ENCODE results near the gene SLC22A9. TPM values are rescaled to one million over a fixed set of nuclear protein-coding genes. Genes with fewer than 3 reads are reported as not detected.

The SLC22A9 gene
- polyA plus RNA-seq, 1 donor from 2014 or later = not detected

- H3K27ac ChIP-seq (ENCODE audit: low read length) = no peak overlapping the region
Observed at GRCh38 chr11:63448646-63449045, 79.1 kb downstream of the SLC22A9 start.

GRCh38 chr11:63459586-63459985, 90.0 kb downstream of the SLC22A9 start:
- Histone ChIP-seq H3K9me3 (ENCODE audit: low read length) (no peaks in the 10 kb centered on the region), H3K4me2 (ENCODE audit: low read length) (no peak overlapping the region), H3F3A (ENCODE audit: insufficient read depth, low read length, poor library complexity, severe bottlenecking) (no peaks in the 10 kb centered on the region)

More at GRCh38 chr11:63448646-63449045, 79.1 kb downstream of the SLC22A9 start:
- H3K9me3 ChIP-seq (ENCODE audit: low read length) = no peaks in the 10 kb centered on the region
- no peaks in the 10 kb centered on the region for H3K36me3 ChIP-seq (ENCODE audit: insufficient read depth, low read length)
- TF ChIP-seq EP300 (conservative IDR thresholded peaks at IDR 0.05; ENCODE audit: poor library complexity, severe bottlenecking) (no peak), POLR2AphosphoS5 (IDR thresholded peaks at IDR 0.05) (no peak), SMC3 (conservative IDR thresholded peaks at IDR 0.05; ENCODE audit: poor library complexity) (no peak), REST (IDR thresholded peaks at IDR 0.05; ENCODE audit: borderline replicate concordance) (no peak), TAF1 (IDR thresholded peaks at IDR 0.05; ENCODE audit: low read depth) (no peak), RAD21 (conservative IDR thresholded peaks at IDR 0.05) (no peak)
- no peaks in the 10 kb centered on the region for H3F3A ChIP-seq (ENCODE audit: insufficient read depth, low read length, poor library complexity, severe bottlenecking)
- no peak overlapping the region for H3K9ac ChIP-seq (ENCODE audit: low read length)
- H2AFZ ChIP-seq (ENCODE audit: low read depth, low read length) = no peak overlapping the region
- no peak overlapping the region for H3K4me2 ChIP-seq (ENCODE audit: low read length)
- no peaks in the 10 kb centered on the region for H3K79me2 ChIP-seq (replicated peaks; ENCODE audit: insufficient read depth, low read length)
- no peaks in the 10 kb centered on the region for H3K9me2 ChIP-seq (ENCODE audit: insufficient read depth, low read length)
- no peak overlapping the region for H3K4me3 ChIP-seq (ENCODE audit: low read length)
- no peaks in the 10 kb centered on the region for H4K20me1 ChIP-seq (ENCODE audit: insufficient read depth)
- H3K27me3 ChIP-seq (ENCODE audit: insufficient read depth, low read depth, low read length) = no peaks in the 10 kb centered on the region

More at GRCh38 chr11:63459586-63459985, 90.0 kb downstream of the SLC22A9 start:
- Histone ChIP-seq H3K4me3 (ENCODE audit: low read length) (no peak overlapping the region), H3K9me2 (ENCODE audit: insufficient read depth, low read length) (no peaks in the 10 kb centered on the region), H3K36me3 (ENCODE audit: insufficient read depth, low read length) (no peaks in the 10 kb centered on the region), H2AFZ (ENCODE audit: low read depth, low read length) (no peak overlapping the region), H4K20me1 (ENCODE audit: insufficient read depth) (no peaks in the 10 kb centered on the region), H3K79me2 (replicated peaks; ENCODE audit: insufficient read depth, low read length) (no peaks in the 10 kb centered on the region), H3K27ac (ENCODE audit: low read length) (no peak overlapping the region), H3K9ac (ENCODE audit: low read length) (no peak overlapping the region), H3K27me3 (ENCODE audit: insufficient read depth, low read depth, low read length) (no peaks in the 10 kb centered on the region)
- no peak for TF ChIP-seq CTCF (IDR thresholded peaks at IDR 0.05; ENCODE audit: poor library complexity, severe bottlenecking)
- no peak for TF ChIP-seq EP300 (conservative IDR thresholded peaks at IDR 0.05; ENCODE audit: poor library complexity, severe bottlenecking)
- no peak for TF ChIP-seq SMC3 (conservative IDR thresholded peaks at IDR 0.05; ENCODE audit: poor library complexity)
- TF ChIP-seq EZH2 (IDR thresholded peaks at IDR 0.05; ENCODE audit: borderline replicate concordance, insufficient read depth, low read length, poor library complexity, severe bottlenecking) = no peak
- TF ChIP-seq MXI1 (conservative IDR thresholded peaks at IDR 0.05; ENCODE audit: poor library complexity, severe bottlenecking) = no peak
- TF ChIP-seq TAF1 (IDR thresholded peaks at IDR 0.05; ENCODE audit: low read depth) = no peak
- TF ChIP-seq REST (IDR thresholded peaks at IDR 0.05; ENCODE audit: borderline replicate concordance) = no peak
- TF ChIP-seq POLR2AphosphoS5 (IDR thresholded peaks at IDR 0.05) = no peak
- no peak for TF ChIP-seq RAD21 (conservative IDR thresholded peaks at IDR 0.05)

Other genes starting within 250 kb of the SLC22A9 start
- gene SLC22A24, start 225.6 kb upstream of the SLC22A9 start, polyA plus RNA-seq = not detected in 2 replicates
- not detected in 2 replicates for gene SLC22A25, start 126.2 kb upstream of the SLC22A9 start, polyA plus RNA-seq
- gene PLAAT5, start 121.4 kb downstream of the SLC22A9 start, polyA plus RNA-seq = 0.14 TPM in 1 of 2 replicates, not detected in the other
- gene LGALS12, start 136.3 kb downstream of the SLC22A9 start, polyA plus RNA-seq = not detected in 2 replicates
- not detected in 2 replicates for gene PLAAT4, start 167.0 kb downstream of the SLC22A9 start, polyA plus RNA-seq
- not detected in 2 replicates for gene PLAAT2, start 193.6 kb downstream of the SLC22A9 start, polyA plus RNA-seq
- gene PLAAT3, start 244.6 kb downstream of the SLC22A9 start, polyA plus RNA-seq = not detected in 2 replicates